Measurements from ENCODE around the gene ASH1L.

GRCh38 chr1:155485945-155486344 is 76.7 kb downstream of the ASH1L start:
- no peak for TF ChIP-seq POLR2A (IDR thresholded peaks at IDR 0.05; ENCODE audit: extremely low read depth, insufficient read length)
- no peak for TF ChIP-seq CTCF (IDR thresholded peaks at IDR 0.05; ENCODE audit: low read depth, low read length)
- TF ChIP-seq MAX (IDR thresholded peaks at IDR 0.05; ENCODE audit: low read depth, low read length): no peak
- TF ChIP-seq MYC (IDR thresholded peaks at IDR 0.05; ENCODE audit: low read depth, low read length): no peak
